Activated CD8-positive, alpha-beta memory T cell treated with anti-CD3 and anti-CD28 coated beads for 4 hours (primary cell): ENCODE results near the gene PSMB3.

ENCODE experiments used
- DNase-seq, 2 donors: peaks; one replicate each; pipeline ENCODE4 v3.0.0-alpha.2; 2020; ENCODE audit warnings: low read depth in 2 of 2

PSMB3 gene

DNA sequence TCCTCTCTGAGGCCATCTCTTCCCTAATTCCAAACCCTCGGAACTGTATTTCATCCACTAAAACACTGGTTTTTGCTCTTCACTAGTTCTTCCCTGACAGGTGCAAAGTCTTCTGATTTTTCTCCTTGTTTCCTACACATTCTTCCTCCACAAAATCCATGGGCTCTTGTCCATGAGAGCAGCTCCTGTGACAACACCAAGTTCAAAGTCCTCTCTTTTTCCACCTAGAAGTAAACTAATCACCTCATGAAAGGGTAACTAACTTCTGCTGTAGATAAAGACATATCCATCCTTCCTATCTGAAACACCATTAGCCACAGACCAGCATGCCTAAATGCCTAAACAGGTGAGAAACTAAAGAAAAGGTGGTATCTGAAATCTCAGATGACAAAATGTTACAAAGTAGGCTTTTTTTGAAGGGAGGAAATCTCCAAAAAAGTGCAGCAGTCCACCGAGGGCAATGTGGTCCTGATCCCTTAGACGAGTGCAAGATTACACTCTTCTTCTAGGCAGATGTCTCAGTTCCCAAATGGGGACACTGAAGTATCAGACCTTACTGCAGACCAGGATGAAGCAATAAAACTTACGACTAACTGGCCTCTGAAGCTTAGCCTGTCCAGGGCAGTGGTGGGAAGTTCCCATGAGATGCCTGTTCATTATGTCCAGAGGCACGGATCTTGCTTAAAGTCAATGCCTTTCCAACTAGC, 44.1 kb downstream of the PSMB3 start:
- no peak for DNase-seq

DNA sequence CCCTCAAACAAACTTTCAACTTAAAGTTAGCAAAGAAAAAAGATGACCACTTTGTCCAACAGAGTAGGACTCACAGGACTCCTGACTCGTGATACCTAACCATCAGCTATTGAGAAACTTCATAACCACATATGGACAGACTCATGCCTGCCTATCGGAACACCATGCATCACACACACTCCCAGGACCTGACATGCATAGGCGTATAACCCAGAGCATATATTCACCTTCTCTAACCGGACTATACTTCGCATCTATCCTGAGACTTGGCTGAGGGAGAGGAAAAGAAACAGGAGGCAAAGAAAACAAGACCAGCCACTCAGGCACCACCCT, 44.6 kb downstream of the PSMB3 start:
- DNase-seq: no peak

DNA sequence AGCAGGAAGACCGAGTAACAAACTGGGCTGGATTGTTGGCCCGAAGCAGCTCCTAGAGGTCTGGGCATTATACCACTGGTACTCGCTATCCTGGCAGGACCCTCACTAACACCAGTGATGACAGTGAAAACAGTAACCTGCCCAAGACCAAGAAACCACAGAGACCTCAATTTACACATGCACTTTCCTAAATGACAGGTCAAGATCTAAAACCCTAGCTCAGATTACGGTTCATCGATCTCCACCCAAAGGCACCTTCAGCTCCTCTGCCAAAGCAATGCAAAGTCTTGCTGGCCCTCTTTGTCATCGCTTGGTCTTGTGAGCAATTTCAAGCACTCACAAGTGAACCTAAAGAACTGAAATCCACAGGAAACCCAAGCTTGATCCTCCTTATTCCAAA, 45.3 kb downstream of the PSMB3 start:
- no peak for DNase-seq

DNA sequence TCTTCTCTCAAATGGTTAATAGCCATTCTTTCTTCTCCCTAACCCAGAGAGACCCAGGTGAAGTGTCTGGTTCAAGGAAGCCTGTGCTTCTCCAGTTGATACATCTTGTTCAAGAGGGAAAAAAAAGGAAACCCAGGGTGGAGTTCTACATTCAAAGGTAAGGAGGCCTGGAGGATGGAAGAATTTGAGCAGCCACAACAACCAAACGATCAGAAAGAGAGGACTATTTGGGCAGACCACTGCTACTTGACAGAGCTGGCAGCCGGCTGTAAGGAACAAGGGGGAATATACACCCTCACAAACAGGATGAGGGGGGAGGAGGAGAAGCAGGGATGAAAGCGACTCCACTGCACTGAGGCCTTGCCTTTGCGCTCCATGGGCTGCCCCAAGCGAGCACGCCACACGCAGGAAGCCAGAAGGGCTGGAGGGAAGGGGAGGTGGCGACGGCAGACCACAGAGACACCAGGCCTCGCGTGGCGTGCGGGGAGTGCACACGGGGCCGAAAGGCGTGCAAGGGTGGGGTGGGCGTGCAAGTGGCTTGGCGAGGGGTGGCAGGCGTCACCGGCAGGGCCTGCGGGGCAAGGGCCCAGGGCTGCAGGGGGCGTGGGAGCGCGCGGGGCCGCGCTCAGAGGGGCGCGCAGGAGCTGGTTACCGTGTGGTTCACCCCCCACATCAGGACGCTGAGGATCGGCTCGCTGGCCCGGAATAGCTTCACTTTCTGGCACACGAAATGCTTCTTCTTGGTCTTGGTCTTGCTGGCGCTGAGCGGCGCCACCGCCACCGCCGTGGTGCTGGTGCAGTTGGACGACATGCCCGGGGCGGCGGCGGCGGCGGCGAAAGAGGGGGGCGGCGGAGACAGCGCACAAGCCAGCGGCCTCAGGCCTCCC, 46.3 kb downstream of the PSMB3 start:
- DNase-seq: peak; percentile 1 to 19

DNA sequence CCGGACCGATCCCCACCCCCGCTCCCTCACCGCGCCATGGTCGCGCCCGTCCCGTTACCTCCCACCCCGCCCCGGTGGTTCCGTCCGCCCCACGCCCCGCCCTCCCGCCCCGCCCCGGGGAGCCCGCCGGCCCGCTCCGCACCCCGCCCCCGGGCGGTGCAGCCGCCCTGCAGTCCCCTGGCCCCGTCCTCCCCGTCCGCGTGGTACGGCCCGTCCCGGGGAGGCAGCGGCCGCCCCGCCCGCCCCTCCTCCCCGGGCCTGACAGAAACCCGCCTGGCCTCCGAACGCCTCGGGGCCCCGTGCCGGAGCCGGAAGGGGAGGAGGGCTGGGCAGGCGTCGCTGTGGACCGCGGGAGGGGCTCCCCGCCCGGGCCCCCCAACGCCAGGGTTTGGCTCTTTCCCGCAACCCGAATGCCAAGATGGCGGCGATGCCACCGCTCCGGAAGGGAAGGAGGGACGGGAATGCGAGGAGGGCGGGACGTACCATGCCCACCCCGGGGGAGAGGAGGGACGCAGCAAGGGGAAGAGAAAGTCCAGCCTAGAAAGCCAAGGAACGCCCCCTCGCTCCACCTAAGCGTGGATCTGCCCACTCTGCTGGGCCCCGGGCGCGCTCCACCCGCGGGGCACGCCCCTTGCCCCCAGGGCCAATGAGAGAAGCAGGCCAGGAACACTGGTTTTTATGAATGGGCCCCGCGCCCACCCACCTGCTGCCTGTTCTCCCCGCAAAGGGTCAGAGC, 47.1 kb downstream of the PSMB3 start, which contains the start of gene PIP4K2B:
Gene PIP4K2B (minus strand): TSS at position 56 of the 736 bp plus-strand sequence. CDS start 132 bp downstream, outside the sequence.
- peak; percentile 67 to 71 for DNase-seq

DNA sequence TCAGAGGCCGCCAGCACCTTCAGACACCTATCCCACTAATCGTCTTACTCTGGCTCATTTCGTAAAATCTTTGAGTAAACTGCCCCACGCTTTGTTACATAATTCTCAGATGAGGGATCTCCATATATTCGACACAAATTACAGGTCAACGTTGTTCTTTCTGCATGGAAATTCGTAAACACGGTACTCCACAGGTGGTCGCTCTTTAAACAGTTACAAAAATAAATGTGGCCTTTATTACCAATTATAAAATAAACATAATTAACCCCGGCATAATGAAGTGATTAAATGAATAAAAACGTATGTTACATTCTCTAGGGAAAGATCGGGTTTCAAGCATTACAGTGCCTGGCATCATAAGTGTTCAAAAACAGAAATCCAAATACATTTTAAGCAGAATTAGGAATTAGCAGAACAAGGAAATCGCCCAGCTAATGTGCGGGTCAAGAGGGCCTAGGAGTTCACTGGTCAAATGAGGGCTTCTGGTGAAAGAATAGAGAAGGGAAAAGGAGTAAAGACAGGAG, 47.8 kb downstream of the PSMB3 start:
- DNase-seq: no peak

DNA sequence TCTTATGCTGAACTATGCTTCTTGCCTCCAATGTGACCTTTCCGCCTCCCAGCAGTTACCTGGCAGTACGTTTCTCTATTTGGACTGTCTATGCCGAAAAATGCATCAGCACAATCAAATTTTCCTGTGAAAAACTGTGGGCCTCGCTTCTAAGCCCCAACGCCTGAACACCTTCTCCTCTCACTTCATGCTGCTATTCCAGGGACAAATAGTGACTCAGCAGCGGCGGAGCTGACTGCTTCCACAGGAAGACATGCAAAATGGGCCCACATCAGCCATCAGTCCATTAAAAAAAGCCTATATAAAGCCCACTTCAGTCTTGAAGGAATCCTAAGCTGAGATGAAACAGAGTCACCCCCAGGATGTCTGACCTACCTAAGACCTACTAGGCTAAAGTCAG, 57.3 kb downstream of the PSMB3 start:
- DNase-seq: no peak
